Osteoblast (primary cell): Measurements from ENCODE around the gene OAS2. TPM values are rescaled to one million over a fixed set of nuclear protein-coding genes. Genes with fewer than 3 reads are reported as not detected.

Experiments
- DNase-seq: peaks from one replicate; pipeline ENCODE4 v3.0.0; 2011; ENCODE audit warnings: low spot score, mixed read lengths; ENCODE audit not compliant: insufficient read length; ENCODE audit errors: missing footprints
- H2AFZ ChIP-seq: 2 replicates; pipeline ENCODE4 v1.6.0; 2011; ENCODE audit warnings: mild to moderate bottlenecking, low read length
- H3K27ac ChIP-seq: 2 replicates; pipeline ENCODE4 v1.5.1; 2011; ENCODE audit warnings: mild to moderate bottlenecking, low read depth, low read length, moderate library complexity
- H3K27me3 ChIP-seq: 2 replicates; pipeline ENCODE4 v1.6.0; 2012; ENCODE audit warnings: mild to moderate bottlenecking, control low read depth, inconsistent platforms, low read length, moderate library complexity; ENCODE audit not compliant: insufficient read depth
- H3K36me3 ChIP-seq: 2 replicates; pipeline ENCODE4 v1.5.1; 2011; ENCODE audit warnings: mild to moderate bottlenecking, low read length, control low read depth, moderate library complexity; ENCODE audit not compliant: insufficient read depth
- H3K4me1 ChIP-seq: 2 replicates; pipeline ENCODE4 v1.5.1; 2011; ENCODE audit warnings: mild to moderate bottlenecking, low read length, control low read depth, moderate library complexity; ENCODE audit not compliant: insufficient read depth
- H3K4me2 ChIP-seq: 2 replicates; pipeline ENCODE4 v1.6.0; 2011; ENCODE audit warnings: mild to moderate bottlenecking, low read length; ENCODE audit not compliant: insufficient read depth
- H3K4me3 ChIP-seq: fragments of 200-600 bp; sonication (generic); 3 replicates; pipeline ENCODE4 v1.5.1; 2012; ENCODE audit warnings: mild to moderate bottlenecking, low read length, inconsistent platforms; ENCODE audit not compliant: insufficient read depth
- H3K79me2 ChIP-seq: 2 replicates; pipeline ENCODE4 v1.6.0; 2012; ENCODE audit warnings: mild to moderate bottlenecking, low read length, control low read depth, inconsistent platforms; ENCODE audit not compliant: insufficient read depth
- H3K9me3 ChIP-seq: 2 replicates; pipeline ENCODE4 v1.5.1; 2011; ENCODE audit warnings: low read depth, low read length, control low read depth
- H4K20me1 ChIP-seq: 2 replicates; pipeline ENCODE4 v1.6.0; 2012; ENCODE audit warnings: mild to moderate bottlenecking, low read length, control low read depth; ENCODE audit not compliant: insufficient read depth
- CTCF ChIP-seq: IDR thresholded peaks from 2 replicates; pipeline ENCODE4 v1.5.1; 2011; ENCODE audit warnings: mild to moderate bottlenecking, low read depth, low read length, moderate library complexity; ENCODE audit errors: extremely low read depth
- total RNA-seq: library from RNA; depleted of rRNA; stranded (reverse); fragments of >200 nt; gene quantifications from 2 replicates; pipeline ENCODE4 v1.2.3, GENCODE V29; 2012

Gene OAS2
- 8.3 and 18.1 TPM in 2 replicates for total RNA-seq

- Histone ChIP-seq H3K4me3 (peak within 1 kb of the TSS; percentile 75), H3K79me2 (no peaks in the 10 kb centered on the region), H3K27ac (peak within 1 kb of the TSS; percentile 65), H3K36me3 (no peaks in the 10 kb centered on the region), H3K4me1 (peaks cover 6% of the 10 kb centered on the region), H3K9me3 (no peaks in the 10 kb centered on the region), H2AFZ (peak within 1 kb of the TSS; percentile 100), H3K4me2 (peak within 1 kb of the TSS; percentile 98), H4K20me1 (no peaks in the 10 kb centered on the region), H3K27me3 (no peaks in the 10 kb centered on the region)
- peak; percentile 83 for DNase-seq
- no peak for TF ChIP-seq CTCF
Measured at GRCh38 chr12:112978163-112979040, at the start of gene OAS2. Gene OAS2 (plus strand): TSS chr12:112978519. CDS start chr12:112978609, 90 bp downstream.

- no peaks in the 10 kb centered on the region for H3K4me1 ChIP-seq
- no peak overlapping the region for H2AFZ ChIP-seq
- H3K9me3 ChIP-seq, result no peaks in the 10 kb centered on the region
- no peak overlapping the region for H3K4me3 ChIP-seq
- no peaks in the 10 kb centered on the region for H4K20me1 ChIP-seq
- no peak overlapping the region for H3K27ac ChIP-seq
- no peaks in the 10 kb centered on the region for H3K27me3 ChIP-seq
- H3K79me2 ChIP-seq, result no peaks in the 10 kb centered on the region
- no peak for DNase-seq
- H3K4me2 ChIP-seq, result no peak overlapping the region
- no peaks in the 10 kb centered on the region for H3K36me3 ChIP-seq
- no peak for TF ChIP-seq CTCF
Measured at GRCh38 chr12:112928978-112929377, 49.3 kb upstream of the OAS2 start.

- H3K4me1 ChIP-seq, result no peaks in the 10 kb centered on the region
- H3K9me3 ChIP-seq, result no peaks in the 10 kb centered on the region
- no peak for DNase-seq
- no peaks in the 10 kb centered on the region for H3K79me2 ChIP-seq
- H3K4me2 ChIP-seq, result no peak overlapping the region
- TF ChIP-seq CTCF, result no peak
- H3K4me3 ChIP-seq, result no peak overlapping the region
- no peak overlapping the region for H3K27ac ChIP-seq
- no peaks in the 10 kb centered on the region for H3K27me3 ChIP-seq
- H3K36me3 ChIP-seq, result no peaks in the 10 kb centered on the region
- H4K20me1 ChIP-seq, result no peaks in the 10 kb centered on the region
- no peak overlapping the region for H2AFZ ChIP-seq
Measured at GRCh38 chr12:112929715-112930114, 48.6 kb upstream of the OAS2 start.

- no peak for DNase-seq
Measured at GRCh38 chr12:112930350-112930749, 48.0 kb upstream of the OAS2 start.

More at GRCh38 chr12:112930350-112930749, 48.0 kb upstream of the OAS2 start:
- Histone ChIP-seq H3K27ac (no peak overlapping the region), H3K79me2 (no peaks in the 10 kb centered on the region), H3K4me2 (no peak overlapping the region), H3K4me1 (no peaks in the 10 kb centered on the region), H3K9me3 (no peaks in the 10 kb centered on the region), H4K20me1 (no peaks in the 10 kb centered on the region), H3K4me3 (no peak overlapping the region), H2AFZ (no peak overlapping the region), H3K36me3 (no peaks in the 10 kb centered on the region), H3K27me3 (no peaks in the 10 kb centered on the region)
- TF ChIP-seq CTCF, result no peak
